Measurements from ENCODE around the gene DNAH2.

DNA sequence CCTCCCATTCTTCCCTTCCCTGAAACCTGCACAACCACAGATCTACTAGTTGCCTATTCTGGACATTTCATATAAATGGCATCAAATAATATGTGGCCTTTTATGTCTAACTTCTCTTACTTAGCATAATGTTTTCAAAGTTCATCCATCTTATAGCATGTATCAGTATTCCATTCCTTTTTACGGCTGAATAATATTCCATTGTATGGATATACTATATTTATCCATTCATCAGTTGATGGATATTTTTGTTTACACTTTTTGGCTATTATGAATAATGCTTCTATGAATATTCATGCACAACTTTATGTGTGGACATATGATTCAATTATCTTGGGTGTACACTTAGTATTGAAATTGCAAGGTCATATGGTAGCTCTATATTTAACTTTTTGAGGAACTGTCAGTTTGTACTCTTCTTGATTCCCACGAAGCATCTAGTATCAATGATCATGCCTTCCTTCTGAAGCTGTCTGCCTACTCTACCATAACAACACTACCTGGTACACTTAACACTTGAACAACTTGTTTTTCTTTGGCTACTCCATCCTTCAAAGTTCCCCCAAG lies 158.3 kb downstream of the DNAH2 start:
- TF ChIP-seq, protein P1, sequence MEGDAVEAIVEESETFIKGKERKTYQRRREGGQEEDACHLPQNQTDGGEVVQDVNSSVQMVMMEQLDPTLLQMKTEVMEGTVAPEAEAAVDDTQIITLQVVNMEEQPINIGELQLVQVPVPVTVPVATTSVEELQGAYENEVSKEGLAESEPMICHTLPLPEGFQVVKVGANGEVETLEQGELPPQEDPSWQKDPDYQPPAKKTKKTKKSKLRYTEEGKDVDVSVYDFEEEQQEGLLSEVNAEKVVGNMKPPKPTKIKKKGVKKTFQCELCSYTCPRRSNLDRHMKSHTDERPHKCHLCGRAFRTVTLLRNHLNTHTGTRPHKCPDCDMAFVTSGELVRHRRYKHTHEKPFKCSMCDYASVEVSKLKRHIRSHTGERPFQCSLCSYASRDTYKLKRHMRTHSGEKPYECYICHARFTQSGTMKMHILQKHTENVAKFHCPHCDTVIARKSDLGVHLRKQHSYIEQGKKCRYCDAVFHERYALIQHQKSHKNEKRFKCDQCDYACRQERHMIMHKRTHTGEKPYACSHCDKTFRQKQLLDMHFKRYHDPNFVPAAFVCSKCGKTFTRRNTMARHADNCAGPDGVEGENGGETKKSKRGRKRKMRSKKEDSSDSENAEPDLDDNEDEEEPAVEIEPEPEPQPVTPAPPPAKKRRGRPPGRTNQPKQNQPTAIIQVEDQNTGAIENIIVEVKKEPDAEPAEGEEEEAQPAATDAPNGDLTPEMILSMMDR (IDR thresholded peaks at IDR 0.05) = no peak
- no peak for TF ChIP-seq EP300 (IDR thresholded peaks at IDR 0.05)
- no peak for TF ChIP-seq POLR2A (IDR thresholded peaks at IDR 0.05)
- TF ChIP-seq POLR2AphosphoS5 (IDR thresholded peaks at IDR 0.05) = no peak

Measured in sigmoid colon (tissue), 4 donors.